OCI-LY7 (cell line): Measurements from ENCODE around the gene PEX5L.

Experiments used
- CTCF ChIP-seq: fragments of 200-600 bp; sonication (generic); conservative IDR thresholded peaks from 2 replicates; pipeline ENCODE4 v1.5.1; 2014; ENCODE audit warnings: mild to moderate bottlenecking, antibody characterized with exemption, low read length, moderate library complexity, mixed read lengths
- EZH2phosphoT487 ChIP-seq: fragments of 200-600 bp; sonication (generic); IDR thresholded peaks from 2 replicates; pipeline ENCODE4 v1.6.1; 2018; ENCODE audit warnings: low read depth, borderline replicate concordance, mild to moderate bottlenecking, mixed run types, antibody characterized with exemption, low read length, moderate library complexity, mixed read lengths

GRCh38 chr3:180068023-180068422 is 31.3 kb upstream of the PEX5L start:
- TF ChIP-seq CTCF (no peak), EZH2phosphoT487 (no peak)
